ENCODE results near the gene E2F3.

E2F3 gene

GRCh38 chr6:20427856-20428255, 26.2 kb downstream of the E2F3 start:
- no peaks in the 10 kb centered on the region for H3K27me3 ChIP-seq (ENCODE audit: control insufficient read depth, insufficient read depth, low read length, poor library complexity, severe bottlenecking)
- no peaks in the 10 kb centered on the region for H3K9me3 ChIP-seq (ENCODE audit: control insufficient read depth, low read length)
- peaks cover 3% of the 10 kb centered on the region for H3K36me3 ChIP-seq (ENCODE audit: control insufficient read depth, insufficient read depth, low read length)
- no peaks in the 10 kb centered on the region for H3K4me1 ChIP-seq (ENCODE audit: control insufficient read depth, insufficient read depth, low read length)
- no peak overlapping the region for H3K27ac ChIP-seq (ENCODE audit: insufficient read depth, low read depth, low read length, poor library complexity, severe bottlenecking)
- 73 to 76% methylated on average over 5 to 6 of the region's 6 CpGs for WGBS, 2 experiments
- H3K4me3 ChIP-seq (ENCODE audit: insufficient read depth, low read depth, low read length) = no peak overlapping the region

- H3K36me3 ChIP-seq (ENCODE audit: control insufficient read depth, insufficient read depth, low read length) = no peaks in the 10 kb centered on the region
- WGBS, 2 experiments = 94 to 97% methylated on average over 5 of the region's 5 CpGs
- no peaks in the 10 kb centered on the region for H3K27me3 ChIP-seq (ENCODE audit: control insufficient read depth, insufficient read depth, low read length, poor library complexity, severe bottlenecking)
Measured at GRCh38 chr6:20432692-20433091, 31.0 kb downstream of the E2F3 start.

GRCh38 chr6:20433321-20433720, 31.6 kb downstream of the E2F3 start:
- no peaks in the 10 kb centered on the region for H3K27me3 ChIP-seq (ENCODE audit: control insufficient read depth, insufficient read depth, low read length, poor library complexity, severe bottlenecking)
- H3K4me3 ChIP-seq (ENCODE audit: insufficient read depth, low read depth, low read length) = no peak overlapping the region
- H3K9me3 ChIP-seq (ENCODE audit: control insufficient read depth, low read length) = no peaks in the 10 kb centered on the region
- H3K27ac ChIP-seq (ENCODE audit: insufficient read depth, low read depth, low read length, poor library complexity, severe bottlenecking) = no peak overlapping the region
- peaks cover under 1% of the 10 kb centered on the region for H3K4me1 ChIP-seq (ENCODE audit: control insufficient read depth, insufficient read depth, low read length)
- H3K36me3 ChIP-seq (ENCODE audit: control insufficient read depth, insufficient read depth, low read length) = no peaks in the 10 kb centered on the region
- whole genome bisulfite sequencing, 2 experiments = 97 to 100% methylated on average over 2 of the region's 3 CpGs

More at GRCh38 chr6:20432692-20433091, 31.0 kb downstream of the E2F3 start:
- Histone ChIP-seq H3K27ac (ENCODE audit: insufficient read depth, low read depth, low read length, poor library complexity, severe bottlenecking) (no peak overlapping the region), H3K4me1 (ENCODE audit: control insufficient read depth, insufficient read depth, low read length) (no peaks in the 10 kb centered on the region), H3K4me3 (ENCODE audit: insufficient read depth, low read depth, low read length) (no peak overlapping the region), H3K9me3 (ENCODE audit: control insufficient read depth, low read length) (no peaks in the 10 kb centered on the region)

- H3K4me3 ChIP-seq (ENCODE audit: insufficient read depth, low read depth, low read length) = no peak overlapping the region
- H3K4me1 ChIP-seq (ENCODE audit: control insufficient read depth, insufficient read depth, low read length) = peaks cover 4% of the 10 kb centered on the region
- H3K9me3 ChIP-seq (ENCODE audit: control insufficient read depth, low read length) = no peaks in the 10 kb centered on the region
- WGBS, 2 experiments = 96 to 97% methylated on average over 2 of the region's 2 CpGs
- H3K27ac ChIP-seq (ENCODE audit: insufficient read depth, low read depth, low read length, poor library complexity, severe bottlenecking) = no peak overlapping the region
- H3K36me3 ChIP-seq (ENCODE audit: control insufficient read depth, insufficient read depth, low read length) = no peaks in the 10 kb centered on the region
- no peaks in the 10 kb centered on the region for H3K27me3 ChIP-seq (ENCODE audit: control insufficient read depth, insufficient read depth, low read length, poor library complexity, severe bottlenecking)
Measured at GRCh38 chr6:20433929-20434328, 32.2 kb downstream of the E2F3 start.

GRCh38 chr6:20434766-20435165, 33.1 kb downstream of the E2F3 start:
- no peaks in the 10 kb centered on the region for H3K27me3 ChIP-seq (ENCODE audit: control insufficient read depth, insufficient read depth, low read length, poor library complexity, severe bottlenecking)
- 93 to 94% methylated on average over 6 of the region's 6 CpGs for WGBS, 2 experiments
- no peak overlapping the region for H3K27ac ChIP-seq (ENCODE audit: insufficient read depth, low read depth, low read length, poor library complexity, severe bottlenecking)
- H3K4me3 ChIP-seq (ENCODE audit: insufficient read depth, low read depth, low read length) = no peak overlapping the region
- no peaks in the 10 kb centered on the region for H3K36me3 ChIP-seq (ENCODE audit: control insufficient read depth, insufficient read depth, low read length)
- H3K9me3 ChIP-seq (ENCODE audit: control insufficient read depth, low read length) = no peaks in the 10 kb centered on the region
- H3K4me1 ChIP-seq (ENCODE audit: control insufficient read depth, insufficient read depth, low read length) = peaks cover 4% of the 10 kb centered on the region

GRCh38 chr6:20436719-20437118, 35.0 kb downstream of the E2F3 start:
- Histone ChIP-seq H3K4me3 (ENCODE audit: insufficient read depth, low read depth, low read length) (no peak overlapping the region), H3K27ac (ENCODE audit: insufficient read depth, low read depth, low read length, poor library complexity, severe bottlenecking) (no peak overlapping the region), H3K9me3 (ENCODE audit: control insufficient read depth, low read length) (no peaks in the 10 kb centered on the region), H3K4me1 (ENCODE audit: control insufficient read depth, insufficient read depth, low read length) (peaks cover 4% of the 10 kb centered on the region), H3K27me3 (ENCODE audit: control insufficient read depth, insufficient read depth, low read length, poor library complexity, severe bottlenecking) (no peaks in the 10 kb centered on the region), H3K36me3 (ENCODE audit: control insufficient read depth, insufficient read depth, low read length) (no peaks in the 10 kb centered on the region)
- 90 to 94% methylated on average over 2 of the region's 2 CpGs for WGBS, 2 experiments

- H3K4me3 ChIP-seq (ENCODE audit: insufficient read depth, low read depth, low read length) = no peak overlapping the region
- H3K27ac ChIP-seq (ENCODE audit: insufficient read depth, low read depth, low read length, poor library complexity, severe bottlenecking) = no peak overlapping the region
- H3K36me3 ChIP-seq (ENCODE audit: control insufficient read depth, insufficient read depth, low read length) = no peaks in the 10 kb centered on the region
Measured at GRCh38 chr6:20437639-20438038, 36.0 kb downstream of the E2F3 start.

GRCh38 chr6:20438462-20439070, 36.9 kb downstream of the E2F3 start:
- H3K36me3 ChIP-seq (ENCODE audit: control insufficient read depth, insufficient read depth, low read length) = no peaks in the 10 kb centered on the region

More at GRCh38 chr6:20437639-20438038, 36.0 kb downstream of the E2F3 start:
- H3K9me3 ChIP-seq (ENCODE audit: control insufficient read depth, low read length) = no peaks in the 10 kb centered on the region
- no peaks in the 10 kb centered on the region for H3K27me3 ChIP-seq (ENCODE audit: control insufficient read depth, insufficient read depth, low read length, poor library complexity, severe bottlenecking)
- 94 to 96% methylated on average over 8 of the region's 8 CpGs for WGBS, 2 experiments
- H3K4me1 ChIP-seq (ENCODE audit: control insufficient read depth, insufficient read depth, low read length) = peaks cover 4% of the 10 kb centered on the region

GRCh38 chr6:20439558-20439957, 37.9 kb downstream of the E2F3 start:
- no peak overlapping the region for H3K27ac ChIP-seq (ENCODE audit: insufficient read depth, low read depth, low read length, poor library complexity, severe bottlenecking)

More at GRCh38 chr6:20438462-20439070, 36.9 kb downstream of the E2F3 start:
- Histone ChIP-seq H3K4me3 (ENCODE audit: insufficient read depth, low read depth, low read length) (no peak overlapping the region), H3K27me3 (ENCODE audit: control insufficient read depth, insufficient read depth, low read length, poor library complexity, severe bottlenecking) (no peaks in the 10 kb centered on the region), H3K4me1 (ENCODE audit: control insufficient read depth, insufficient read depth, low read length) (peaks cover 4% of the 10 kb centered on the region), H3K9me3 (ENCODE audit: control insufficient read depth, low read length) (no peaks in the 10 kb centered on the region), H3K27ac (ENCODE audit: insufficient read depth, low read depth, low read length, poor library complexity, severe bottlenecking) (no peak overlapping the region)
- 73 to 74% methylated on average over 4 of the region's 4 CpGs for WGBS, 2 experiments

GRCh38 chr6:20440296-20440695, 38.6 kb downstream of the E2F3 start:
- Histone ChIP-seq H3K4me1 (ENCODE audit: control insufficient read depth, insufficient read depth, low read length) (peaks cover 4% of the 10 kb centered on the region), H3K27ac (ENCODE audit: insufficient read depth, low read depth, low read length, poor library complexity, severe bottlenecking) (no peak overlapping the region), H3K36me3 (ENCODE audit: control insufficient read depth, insufficient read depth, low read length) (no peaks in the 10 kb centered on the region), H3K4me3 (ENCODE audit: insufficient read depth, low read depth, low read length) (no peak overlapping the region), H3K9me3 (ENCODE audit: control insufficient read depth, low read length) (no peaks in the 10 kb centered on the region), H3K27me3 (ENCODE audit: control insufficient read depth, insufficient read depth, low read length, poor library complexity, severe bottlenecking) (no peaks in the 10 kb centered on the region)
- 94 to 99% methylated on average over 4 of the region's 4 CpGs for WGBS, 2 experiments

More at GRCh38 chr6:20439558-20439957, 37.9 kb downstream of the E2F3 start:
- Histone ChIP-seq H3K27me3 (ENCODE audit: control insufficient read depth, insufficient read depth, low read length, poor library complexity, severe bottlenecking) (no peaks in the 10 kb centered on the region), H3K4me1 (ENCODE audit: control insufficient read depth, insufficient read depth, low read length) (peaks cover 4% of the 10 kb centered on the region), H3K9me3 (ENCODE audit: control insufficient read depth, low read length) (no peaks in the 10 kb centered on the region), H3K36me3 (ENCODE audit: control insufficient read depth, insufficient read depth, low read length) (no peaks in the 10 kb centered on the region), H3K4me3 (ENCODE audit: insufficient read depth, low read depth, low read length) (no peak overlapping the region)
- 96 to 98% methylated on average over 3 of the region's 3 CpGs for WGBS, 2 experiments
